Nephron progenitor cell (in vitro differentiated cells): ENCODE results near the gene OPTC.

Experiments used
- DNase-seq: peaks from one replicate; pipeline ENCODE4 v3.0.0; 2021
- H3K27ac Mint-ChIP-seq: 2 replicates; pipeline ENCODE4 v1.8.0; 2021; ENCODE audit warnings: mild to moderate bottlenecking, moderate library complexity, mixed read lengths
- H3K27me3 Mint-ChIP-seq: 2 replicates; pipeline ENCODE4 v1.8.0; 2021; ENCODE audit warnings: mild to moderate bottlenecking, low read depth, mixed read lengths; ENCODE audit not compliant: poor library complexity
- H3K36me3 Mint-ChIP-seq: 2 replicates; pipeline ENCODE4 v1.8.0; 2021; ENCODE audit warnings: low read depth, mixed read lengths
- H3K4me1 Mint-ChIP-seq: 2 replicates; pipeline ENCODE4 v1.8.0; 2021; ENCODE audit warnings: mixed read lengths
- H3K4me3 Mint-ChIP-seq: 2 replicates; pipeline ENCODE4 v1.8.0; 2021; ENCODE audit warnings: mild to moderate bottlenecking, moderate library complexity, mixed read lengths
- H3K9me3 Mint-ChIP-seq: 2 replicates; pipeline ENCODE4 v1.8.0; 2021; ENCODE audit warnings: mild to moderate bottlenecking, moderate library complexity, mixed read lengths
- CTCF ChIP-seq: fragments of 200-600 bp; sonication (generic); IDR thresholded peaks from 2 replicates; pipeline ENCODE4 v1.5.0; 2021; ENCODE audit warnings: antibody characterized with exemption

Gene OPTC

GRCh38 chr1:203537806-203538464, 44.0 kb downstream of the OPTC start:
- no peak overlapping the region for H3K27ac Mint-ChIP-seq
- H3K36me3 Mint-ChIP-seq, result no peaks in the 10 kb centered on the region
- H3K4me3 Mint-ChIP-seq, result no peak overlapping the region
- peaks cover 23% of the 10 kb centered on the region for H3K27me3 Mint-ChIP-seq
- no peaks in the 10 kb centered on the region for H3K4me1 Mint-ChIP-seq
- DNase-seq, result no peak
- no peak for TF ChIP-seq CTCF
- no peaks in the 10 kb centered on the region for H3K9me3 Mint-ChIP-seq

GRCh38 chr1:203538726-203539125, 44.8 kb downstream of the OPTC start:
- Mint-ChIP-seq H3K9me3 (no peaks in the 10 kb centered on the region), H3K4me1 (no peaks in the 10 kb centered on the region), H3K27me3 (peaks cover 20% of the 10 kb centered on the region), H3K36me3 (no peaks in the 10 kb centered on the region), H3K27ac (no peak overlapping the region), H3K4me3 (no peak overlapping the region)
- no peak for TF ChIP-seq CTCF
- no peak for DNase-seq

GRCh38 chr1:203539831-203540546, 46.0 kb downstream of the OPTC start:
- Mint-ChIP-seq H3K4me3 (no peak overlapping the region), H3K4me1 (peaks cover 10% of the 10 kb centered on the region), H3K36me3 (no peaks in the 10 kb centered on the region), H3K27me3 (peaks cover 20% of the 10 kb centered on the region), H3K27ac (no peak overlapping the region), H3K9me3 (no peaks in the 10 kb centered on the region)
- DNase-seq, result no peak
- TF ChIP-seq CTCF, result no peak

GRCh38 chr1:203544485-203544884, 50.5 kb downstream of the OPTC start:
- Mint-ChIP-seq H3K9me3 (no peaks in the 10 kb centered on the region), H3K27me3 (peaks cover 14% of the 10 kb centered on the region), H3K4me1 (peaks cover 33% of the 10 kb centered on the region), H3K36me3 (no peaks in the 10 kb centered on the region), H3K27ac (no peak overlapping the region), H3K4me3 (no peak overlapping the region)
- no peak for TF ChIP-seq CTCF
- no peak for DNase-seq

GRCh38 chr1:203544978-203545816, 51.2 kb downstream of the OPTC start:
- no peak overlapping the region for H3K4me3 Mint-ChIP-seq
- H3K9me3 Mint-ChIP-seq, result no peaks in the 10 kb centered on the region
- no peak for DNase-seq
- peaks cover 14% of the 10 kb centered on the region for H3K27me3 Mint-ChIP-seq
- H3K36me3 Mint-ChIP-seq, result no peaks in the 10 kb centered on the region
- peaks cover 33% of the 10 kb centered on the region for H3K4me1 Mint-ChIP-seq
- TF ChIP-seq CTCF, result no peak
- no peak overlapping the region for H3K27ac Mint-ChIP-seq
